PC-3 (cell line): ENCODE data around the gene HEATR3. TPM values are rescaled to one million over a fixed set of nuclear protein-coding genes. Genes with fewer than 3 reads are reported as not detected.

Source experiments
- ATAC-seq: fragments of 200-7000 bp; cut with Tn5 transposase; 2 replicates; pipeline ENCODE4 v1.9.1; 2020; ENCODE audit warnings: mild to moderate bottlenecking, moderate library complexity
- BruUV-seq: library from RNA; stranded (reverse); fragments of 400-500 nt; replicated peaks from 2 replicates; lab custom pipeline; 2021; lab: Mats Ljungman, UMichigan
- CTCF ChIA-PET: fragments of 300-600 bp; sonication (Branson Sonifier 250); formaldehyde crosslinking; loops from one replicate; lab custom pipeline; 2022; ENCODE audit warnings: antibody characterized with exemption; lab: Charles Lee
- POLR2A ChIA-PET: fragments of 300-600 bp; sonication (Branson Sonifier 250); formaldehyde crosslinking; loops from one replicate; lab custom pipeline; 2022; ENCODE audit warnings: antibody characterized with exemption; ENCODE audit not compliant: unreplicated experiment; lab: Charles Lee
- DNase-seq: peaks from one replicate; pipeline ENCODE4 v3.0.0-alpha.2; 2015
- H2AFZ ChIP-seq: fragments of 300-600 bp; sonication (generic); 2 replicates; pipeline ENCODE4 v1.6.0; 2016; ENCODE audit warnings: antibody characterized with exemption, low read length
- H3F3A ChIP-seq: fragments of 300-600 bp; sonication (generic); one replicate; pipeline ENCODE4 v1.6.0; 2017; ENCODE audit warnings: antibody characterized with exemption, low read length, control low read depth, mild to moderate bottlenecking; ENCODE audit not compliant: unreplicated experiment
- H3K27ac ChIP-seq: fragments of 300-600 bp; sonication (generic); 2 replicates; pipeline ENCODE4 v1.5.1; 2016; ENCODE audit warnings: mild to moderate bottlenecking, low read length
- H3K27me3 ChIP-seq: fragments of 300-600 bp; sonication (generic); 2 replicates; pipeline ENCODE4 v1.6.1; 2016; ENCODE audit warnings: low read length, mixed read lengths
- H3K36me3 ChIP-seq: fragments of 300-600 bp; sonication (generic); 2 replicates; pipeline ENCODE4 v1.6.1; 2016; ENCODE audit warnings: low read depth, mixed run types, low read length, mixed read lengths
- H3K4me1 ChIP-seq: fragments of 300-600 bp; sonication (generic); 2 replicates; pipeline ENCODE4 v1.5.1; 2016; ENCODE audit warnings: low read length; ENCODE audit not compliant: insufficient read depth
- H3K4me2 ChIP-seq: fragments of 300-600 bp; sonication (generic); 2 replicates; pipeline ENCODE4 v1.6.0; 2016; ENCODE audit warnings: low read length
- H3K4me3 ChIP-seq: fragments of 300-600 bp; sonication (generic); 2 replicates; pipeline ENCODE4 v1.5.1; 2016; ENCODE audit warnings: mild to moderate bottlenecking, low read length, mixed read lengths
- H3K79me2 ChIP-seq: fragments of 300-600 bp; sonication (generic); 2 replicates; pipeline ENCODE4 v1.6.1; 2017; ENCODE audit warnings: low read length, mixed read lengths
- H3K9ac ChIP-seq: fragments of 300-600 bp; sonication (generic); 2 replicates; pipeline ENCODE4 v1.6.0; 2016; ENCODE audit warnings: mild to moderate bottlenecking, low read length
- H3K9me2 ChIP-seq: fragments of 300-600 bp; sonication (generic); replicated peaks from 2 replicates; pipeline ENCODE4 v1.6.1; 2016; ENCODE audit warnings: mixed run types, low read length, mixed read lengths
- H3K9me3 ChIP-seq: fragments of 300-600 bp; sonication (generic); 2 replicates; pipeline ENCODE4 v1.6.1; 2016; ENCODE audit warnings: low read length, mixed read lengths
- H4K20me1 ChIP-seq: fragments of 300-600 bp; sonication (generic); 2 replicates; pipeline ENCODE4 v1.6.1; 2016; ENCODE audit warnings: low read length, mixed read lengths
- EZH2 ChIP-seq: fragments of 300-600 bp; sonication (generic); IDR thresholded peaks from one replicate; pipeline ENCODE4 v1.6.1; 2017; ENCODE audit warnings: antibody characterized with exemption, mild to moderate bottlenecking, low read length; ENCODE audit not compliant: unreplicated experiment
- EZH2phosphoT487 ChIP-seq: fragments of 300-600 bp; sonication (generic); IDR thresholded peaks from 2 replicates; pipeline ENCODE4 v1.6.1; 2018; ENCODE audit warnings: mild to moderate bottlenecking, antibody characterized with exemption, low read length, borderline replicate concordance
- intact Hi-C: fragments of 100-400 bp; cut with micrococcal nuclease; formaldehyde crosslinking; loops from 2 replicates; pipeline ENCODE4 v1.9.0; 2023
- total RNA-seq: library from RNA; depleted of rRNA; stranded (reverse); fragments of >200 nt; gene quantifications from 2 replicates; pipeline ENCODE4 v1.2.3, GENCODE V29; 2014
- TF ChIP-seq, protein P1 (sequence below): fragments of 300-600 bp; sonication (generic); conservative IDR thresholded peaks from 2 replicates; pipeline ENCODE4 v1.5.1; 2017; ENCODE audit warnings: antibody characterized with exemption, low read depth, mild to moderate bottlenecking, low read length

The HEATR3 gene
- total RNA-seq, 1 experiment from 2014 or later = 18.7 TPM

- ChIA-PET POLR2A (no interaction called here), CTCF (no interaction called here)
- Histone ChIP-seq H2AFZ (no peak overlapping the region), H3K9me2 (no peaks in the 10 kb centered on the region), H3K4me1 (no peaks in the 10 kb centered on the region), H4K20me1 (no peaks in the 10 kb centered on the region), H3K79me2 (no peaks in the 10 kb centered on the region), H3K4me3 (no peak overlapping the region), H3K9ac (no peak overlapping the region), H3F3A (no peaks in the 10 kb centered on the region), H3K27me3 (peaks cover 6% of the 10 kb centered on the region; the same call in 1 of the 2 replicates), H3K9me3 (no peaks in the 10 kb centered on the region), H3K36me3 (no peaks in the 10 kb centered on the region), H3K4me2 (no peak overlapping the region), H3K27ac (no peak overlapping the region)
- intact Hi-C loops = no loop called here
- TF ChIP-seq EZH2phosphoT487 (no peak), EZH2 (no peak)
- TF ChIP-seq, protein P1, sequence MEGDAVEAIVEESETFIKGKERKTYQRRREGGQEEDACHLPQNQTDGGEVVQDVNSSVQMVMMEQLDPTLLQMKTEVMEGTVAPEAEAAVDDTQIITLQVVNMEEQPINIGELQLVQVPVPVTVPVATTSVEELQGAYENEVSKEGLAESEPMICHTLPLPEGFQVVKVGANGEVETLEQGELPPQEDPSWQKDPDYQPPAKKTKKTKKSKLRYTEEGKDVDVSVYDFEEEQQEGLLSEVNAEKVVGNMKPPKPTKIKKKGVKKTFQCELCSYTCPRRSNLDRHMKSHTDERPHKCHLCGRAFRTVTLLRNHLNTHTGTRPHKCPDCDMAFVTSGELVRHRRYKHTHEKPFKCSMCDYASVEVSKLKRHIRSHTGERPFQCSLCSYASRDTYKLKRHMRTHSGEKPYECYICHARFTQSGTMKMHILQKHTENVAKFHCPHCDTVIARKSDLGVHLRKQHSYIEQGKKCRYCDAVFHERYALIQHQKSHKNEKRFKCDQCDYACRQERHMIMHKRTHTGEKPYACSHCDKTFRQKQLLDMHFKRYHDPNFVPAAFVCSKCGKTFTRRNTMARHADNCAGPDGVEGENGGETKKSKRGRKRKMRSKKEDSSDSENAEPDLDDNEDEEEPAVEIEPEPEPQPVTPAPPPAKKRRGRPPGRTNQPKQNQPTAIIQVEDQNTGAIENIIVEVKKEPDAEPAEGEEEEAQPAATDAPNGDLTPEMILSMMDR = no peak
- no peak for ATAC-seq
- BruUV-seq = no TSS peak
- DNase-seq = no peak
Measured at GRCh38 chr16:50045412-50045811, 20.4 kb upstream of the HEATR3 start.

DNA sequence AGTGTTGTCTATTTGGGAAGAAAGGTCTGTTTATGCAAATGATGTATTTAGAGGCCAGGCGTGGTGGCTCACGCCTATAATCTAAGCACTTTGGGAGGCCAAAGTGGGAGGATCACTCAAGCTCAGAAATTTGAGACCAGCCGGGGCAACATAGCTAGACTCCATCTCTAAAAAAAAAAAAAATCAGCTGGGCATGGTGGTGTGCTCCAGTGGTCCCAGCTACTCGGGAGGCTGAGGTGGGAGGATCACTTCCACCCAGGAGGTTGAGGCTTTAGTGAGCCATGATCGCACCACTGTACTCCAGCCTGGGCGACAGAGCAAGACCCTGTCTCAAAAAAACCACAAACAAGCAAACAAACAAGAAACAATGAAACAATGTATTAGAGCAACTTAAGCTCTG, 18.9 kb upstream of the HEATR3 start:
- no TSS peak for BruUV-seq
- intact Hi-C loops = no loop called here
- H3K27me3 ChIP-seq = peaks cover 6% of the 10 kb centered on the region; the same call in 1 of the 2 replicates
- H2AFZ ChIP-seq = no peak overlapping the region
- no peaks in the 10 kb centered on the region for H3F3A ChIP-seq
- H3K4me1 ChIP-seq = no peaks in the 10 kb centered on the region
- H3K9me2 ChIP-seq = no peaks in the 10 kb centered on the region
- H3K9ac ChIP-seq = no peak overlapping the region
- no peak overlapping the region for H3K27ac ChIP-seq
- no peak overlapping the region for H3K4me2 ChIP-seq
- no peaks in the 10 kb centered on the region for H3K79me2 ChIP-seq
- H3K36me3 ChIP-seq = no peaks in the 10 kb centered on the region
- ATAC-seq = no peak
- no peak overlapping the region for H3K4me3 ChIP-seq
- TF ChIP-seq, protein P1 = no peak
- TF ChIP-seq EZH2 (no peak), EZH2phosphoT487 (no peak)
- no peaks in the 10 kb centered on the region for H3K9me3 ChIP-seq
- H4K20me1 ChIP-seq = no peaks in the 10 kb centered on the region
- ChIA-PET CTCF (no interaction called here), POLR2A (no interaction called here)
- no peak for DNase-seq

GRCh38 chr16:50047864-50048263, 17.9 kb upstream of the HEATR3 start:
- DNase-seq (no peak), ATAC-seq (no peak)
- Histone ChIP-seq H3K79me2 (no peaks in the 10 kb centered on the region), H3F3A (no peaks in the 10 kb centered on the region), H3K9me2 (no peaks in the 10 kb centered on the region), H3K4me1 (no peaks in the 10 kb centered on the region), H3K4me3 (no peak overlapping the region), H3K9me3 (no peaks in the 10 kb centered on the region), H2AFZ (no peak overlapping the region), H3K4me2 (no peak overlapping the region), H4K20me1 (no peaks in the 10 kb centered on the region), H3K36me3 (no peaks in the 10 kb centered on the region), H3K9ac (no peak overlapping the region), H3K27ac (no peak overlapping the region), H3K27me3 (peaks cover 2% of the 10 kb centered on the region; the same call in 1 of the 2 replicates)
- POLR2A ChIA-PET = no interaction called here
- TF ChIP-seq EZH2phosphoT487 = no peak
- TF ChIP-seq, protein P1 = no peak
- no peak for TF ChIP-seq EZH2
- BruUV-seq = no TSS peak
- CTCF ChIA-PET = no interaction called here
- intact Hi-C loops = no loop called here
